ENCODE results near the gene EPB41L2. TPM values are rescaled to one million over a fixed set of nuclear protein-coding genes. Genes with fewer than 3 reads are reported as not detected.

The EPB41L2 gene
- total RNA-seq, 4 donors from 2014 or later, result 60.1 to 87.2 (median 67.4) TPM

GRCh38 chr6:130997061-130997753 is 65.8 kb downstream of the EPB41L2 start:
- TF ChIP-seq EP300 (IDR thresholded peaks at IDR 0.05) (no peak), CTCF (IDR thresholded peaks at IDR 0.05) (no peak), POLR2A (IDR thresholded peaks at IDR 0.05; ENCODE audit: low read depth) (no peak), POLR2AphosphoS5 (IDR thresholded peaks at IDR 0.05) (no peak)
- H3K4me3 ChIP-seq, result no peak overlapping the region
- DNase-seq (ENCODE audit: extremely low spot score), result no peak
- intact Hi-C loops (cut with DNase I), result no loop called here
- no peaks in the 10 kb centered on the region for H3K9me3 ChIP-seq
- peaks cover 12 to 29% (median 20%) of the 10 kb centered on the region in 4 donors for H3K4me1 ChIP-seq
- WGBS, result 66% methylated on average over 6 of the region's 6 CpGs
- H3K27ac ChIP-seq (replicated peaks in 1 of 4), result no peak overlapping the region
- no peaks in the 10 kb centered on the region for H3K36me3 ChIP-seq
- no peaks in the 10 kb centered on the region for H3K27me3 ChIP-seq

GRCh38 chr6:130996635-130997034 is 66.4 kb downstream of the EPB41L2 start:
- Histone ChIP-seq H3K4me1 (peaks cover 11 to 24% (median 15%) of the 10 kb centered on the region in 4 donors), H3K27ac (replicated peaks in 1 of 4) (no peak overlapping the region), H3K9me3 (no peaks in the 10 kb centered on the region), H3K36me3 (no peaks in the 10 kb centered on the region), H3K4me3 (no peak overlapping the region), H3K27me3 (no peaks in the 10 kb centered on the region)
- no peak for DNase-seq (ENCODE audit: extremely low spot score)
- intact Hi-C loops (cut with DNase I), result no loop called here
- 92% methylated on average over 1 of the region's 1 CpG for WGBS
- TF ChIP-seq POLR2AphosphoS5 (IDR thresholded peaks at IDR 0.05) (no peak), CTCF (IDR thresholded peaks at IDR 0.05) (no peak), EP300 (IDR thresholded peaks at IDR 0.05) (no peak), POLR2A (IDR thresholded peaks at IDR 0.05; ENCODE audit: low read depth) (no peak)

- intact Hi-C loops (cut with DNase I), result no loop called here
- Histone ChIP-seq H3K36me3 (no peaks in the 10 kb centered on the region), H3K4me1 (peaks cover 12 to 21% (median 16%) of the 10 kb centered on the region in 4 donors), H3K9me3 (no peaks in the 10 kb centered on the region), H3K4me3 (no peak overlapping the region), H3K27me3 (no peaks in the 10 kb centered on the region), H3K27ac (replicated peaks in 1 of 4) (no peak overlapping the region)
- DNase-seq (ENCODE audit: extremely low spot score), result no peak
- 95% methylated on average over 2 of the region's 2 CpGs for WGBS
- no peak for TF ChIP-seq CTCF (IDR thresholded peaks at IDR 0.05)
- TF ChIP-seq POLR2A (IDR thresholded peaks at IDR 0.05; ENCODE audit: low read depth), result no peak
- TF ChIP-seq POLR2AphosphoS5 (IDR thresholded peaks at IDR 0.05), result no peak
- no peak for TF ChIP-seq EP300 (IDR thresholded peaks at IDR 0.05)
Observed at GRCh38 chr6:130995783-130996447, 67.1 kb downstream of the EPB41L2 start.

- TF ChIP-seq EP300 (IDR thresholded peaks at IDR 0.05) (no peak), CTCF (IDR thresholded peaks at IDR 0.05) (no peak), POLR2A (IDR thresholded peaks at IDR 0.05; ENCODE audit: low read depth) (no peak), POLR2AphosphoS5 (IDR thresholded peaks at IDR 0.05) (no peak)
- intact Hi-C loops (cut with DNase I), result no loop called here
- Histone ChIP-seq H3K4me3 (no peak overlapping the region), H3K4me1 (peaks cover 9 to 16% (median 13%) of the 10 kb centered on the region in 4 donors), H3K27ac (replicated peaks in 1 of 4) (no peak overlapping the region), H3K9me3 (no peaks in the 10 kb centered on the region), H3K36me3 (no peaks in the 10 kb centered on the region), H3K27me3 (no peaks in the 10 kb centered on the region)
- no peak for DNase-seq (ENCODE audit: extremely low spot score)
- 91% methylated on average over 10 of the region's 10 CpGs for WGBS
Observed at GRCh38 chr6:130994319-130995097, 68.5 kb downstream of the EPB41L2 start.

All from esophagus muscularis mucosa (tissue), 4 donors.